Mucosa of gallbladder (tissue), 1 donor: ENCODE measurements around the gene ACBD4. TPM values are rescaled to one million over a fixed set of nuclear protein-coding genes. Genes with fewer than 3 reads are reported as not detected.

Experiments
- total RNA-seq: library from RNA; stranded (reverse); gene quantifications from one replicate; pipeline ENCODE4 v1.2.1, GENCODE V29; 2021
- donor health status: DM: no; HTN: no; CAD: no.

ACBD4 gene
- total RNA-seq, 1 donor from 2014 or later: 29.8 TPM

Other genes starting within 250 kb of the ACBD4 start
- gene EFTUD2, start 236.2 kb upstream of the ACBD4 start, total RNA-seq: 72.8 TPM
- gene GFAP, start 220.2 kb upstream of the ACBD4 start, total RNA-seq: 0.09 TPM
- 1.4 TPM for gene KIF18B, start 187.9 kb upstream of the ACBD4 start, total RNA-seq
- 3.2 TPM for gene C1QL1, start 167.4 kb upstream of the ACBD4 start, total RNA-seq
- gene DCAKD, start 84.1 kb upstream of the ACBD4 start, total RNA-seq: 38.3 TPM
- 109 TPM for gene NMT1, start 74.4 kb upstream of the ACBD4 start, total RNA-seq
- 63.6 TPM for gene PLCD3, start 3.2 kb upstream of the ACBD4 start, total RNA-seq
- 62.5 TPM for gene HEXIM1, start 12.8 kb downstream of the ACBD4 start, total RNA-seq
- 14.9 TPM for gene HEXIM2, start 26.2 kb downstream of the ACBD4 start, total RNA-seq
- gene FMNL1, start 86.2 kb downstream of the ACBD4 start, total RNA-seq: 30.7 TPM
- not detected for gene SPATA32, start 126.4 kb downstream of the ACBD4 start, total RNA-seq
- 19.1 TPM for gene MAP3K14, start 181.3 kb downstream of the ACBD4 start, total RNA-seq